C4-2B (cell line): Measurements from ENCODE around the gene PRIM1.
"Not testable (repeated sequence)": the region's sequence is repeated elsewhere in the genome, so short reads cannot be mapped to it uniquely, and the experiment has no call there.

Experiments used
- CTCF ChIP-seq: fragments of 450-650 bp; conservative IDR thresholded peaks from 2 replicates; pipeline ENCODE4 v1.5.1; 2017; ENCODE audit warnings: mild to moderate bottlenecking
- ZFX ChIP-seq: fragments of 450-650 bp; IDR thresholded peaks from 2 replicates; pipeline ENCODE4 v1.6.1; 2017

- not testable (repeated sequence) for TF ChIP-seq CTCF, ZFX
Measured at GRCh38 chr12:56726196-56726675, 25.9 kb downstream of the PRIM1 start.
